Stimulated activated CD8-positive, alpha-beta memory T cell treated with anti-CD3 and anti-CD28 coated beads, Interleukin-12 subunit alpha, Interleukin-12 subunit beta, amount 100 ng/mL, for 4 hours (primary cell): ENCODE measurements around the gene KCNE1.
"Not testable (repeated sequence)": the region's sequence is repeated elsewhere in the genome, so short reads cannot be mapped to it uniquely, and the experiment has no call there.

ENCODE experiments used
- DNase-seq: peaks from one replicate; pipeline ENCODE4 v3.0.0-alpha.2; 2020; ENCODE audit warnings: low read depth

Gene KCNE1

GRCh38 chr21:34511787-34512455 is at the start of gene KCNE1:
Gene KCNE1, minus strand, starts transcription at chr21:34512210. Its CDS starts 62,576 bp downstream, at chr21:34449634.
- no peak for DNase-seq

GRCh38 chr21:34561806-34562205 is 49.8 kb upstream of the KCNE1 start:
- no peak for DNase-seq

DNA sequence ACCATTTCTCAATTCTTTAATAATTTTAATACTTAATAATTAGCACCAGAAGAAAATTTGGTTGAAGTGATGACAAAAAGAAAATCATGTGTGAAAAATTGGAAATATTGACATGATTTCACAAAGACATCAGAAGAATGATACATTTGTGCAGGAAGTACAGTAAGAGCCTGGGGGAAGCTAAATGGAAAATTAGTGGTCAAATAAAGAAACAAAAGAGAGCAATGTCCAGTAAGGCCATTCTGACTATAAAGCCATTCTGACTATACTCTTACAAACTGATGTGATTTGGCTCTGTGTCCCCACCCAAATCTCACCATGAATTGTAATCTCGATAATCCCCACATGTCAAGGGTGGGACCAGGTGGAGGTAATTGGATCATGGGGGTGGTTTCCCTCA is 48.6 kb upstream of the KCNE1 start:
- no peak for DNase-seq

DNA sequence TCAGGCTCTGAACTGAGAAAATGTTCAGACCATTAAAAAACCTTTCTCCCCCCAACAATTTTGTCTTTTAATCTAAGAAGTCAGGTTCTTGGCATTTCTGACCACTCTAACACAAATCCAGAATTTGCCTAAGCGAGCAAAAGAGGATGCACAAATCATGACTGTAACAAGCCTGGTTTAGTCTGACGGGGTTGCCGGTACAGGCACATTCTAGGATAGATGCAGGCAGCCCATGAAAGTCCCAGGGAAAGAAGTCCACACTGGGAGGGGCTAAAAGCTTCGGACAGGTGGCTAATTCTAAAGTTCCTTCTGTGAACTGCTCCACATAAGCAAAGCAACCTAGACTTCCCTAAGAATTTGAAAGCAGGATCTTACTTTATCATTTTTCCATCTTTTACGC is 48.0 kb upstream of the KCNE1 start:
- DNase-seq = no peak

DNA sequence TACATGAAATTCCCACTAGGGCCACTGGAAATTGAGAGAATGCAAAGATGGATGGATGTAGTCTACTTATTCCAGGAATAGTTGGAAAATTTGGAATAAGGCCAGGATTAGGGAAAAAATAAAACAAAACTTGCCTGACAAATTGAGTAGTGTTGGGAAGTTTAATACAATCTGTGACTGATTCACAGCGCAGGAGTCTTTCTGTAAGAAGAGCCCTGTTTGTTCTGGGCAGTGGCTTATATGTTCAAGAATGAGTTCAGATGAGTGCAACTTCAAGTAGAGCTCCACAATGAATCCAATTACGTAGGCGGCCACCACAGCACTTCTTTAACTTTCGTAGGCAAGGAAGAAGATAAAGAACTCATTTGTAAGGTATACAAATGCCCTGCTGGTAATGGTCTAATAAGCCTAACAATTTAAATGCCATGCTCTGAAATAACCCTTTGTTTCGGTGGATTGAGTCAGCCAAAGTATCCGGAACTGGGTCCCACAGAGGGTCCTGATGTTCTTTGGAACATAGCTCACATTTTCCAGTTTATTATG is 47.1 kb upstream of the KCNE1 start:
- no peak for DNase-seq

- DNase-seq = no peak
Observed at GRCh38 chr21:34558166-34558565, 46.2 kb upstream of the KCNE1 start.

DNA sequence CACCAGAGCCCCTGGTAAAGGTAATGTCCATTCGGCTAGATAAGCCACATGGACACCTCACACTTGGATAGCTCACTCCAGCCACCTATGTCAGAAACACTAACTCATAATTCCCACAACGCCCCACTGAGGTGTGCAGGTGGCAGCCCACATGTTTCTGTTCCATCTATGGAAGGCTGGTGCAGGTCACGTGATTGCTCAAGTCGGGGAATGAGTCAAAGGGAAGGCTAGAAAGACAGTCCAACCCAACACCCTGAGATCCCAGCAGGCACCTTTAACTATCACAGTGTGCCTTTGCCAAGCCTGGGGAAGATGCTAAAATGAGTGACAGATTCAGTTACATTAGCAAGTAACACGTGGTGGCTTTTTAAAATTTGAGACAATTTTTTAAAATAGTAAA is 45.3 kb upstream of the KCNE1 start:
- no peak for DNase-seq

DNA sequence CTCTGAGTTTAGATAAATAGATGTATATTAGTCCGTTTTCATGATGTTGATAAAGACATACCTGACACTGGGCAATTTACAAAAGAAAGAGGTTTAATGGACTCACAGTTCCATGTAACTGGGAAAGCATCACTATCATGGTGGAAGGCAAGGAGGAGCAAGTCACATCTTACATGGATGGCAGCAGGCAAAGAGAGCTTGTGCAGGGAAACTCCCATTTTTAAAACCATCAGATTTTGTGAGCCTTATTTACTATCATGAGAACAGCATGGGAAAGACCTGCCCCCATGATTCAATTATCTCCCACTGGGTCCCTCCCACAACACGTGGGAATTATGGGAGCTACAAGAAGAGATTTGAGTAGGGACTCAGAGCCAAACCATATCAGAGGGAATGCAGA is 42.7 kb upstream of the KCNE1 start:
- not testable (repeated sequence) for DNase-seq

GRCh38 chr21:34554227-34554626 is 42.2 kb upstream of the KCNE1 start:
- DNase-seq = no peak

- DNase-seq = no peak
Observed at GRCh38 chr21:34553151-34553952, 41.3 kb upstream of the KCNE1 start.

GRCh38 chr21:34552360-34553098 is 40.5 kb upstream of the KCNE1 start:
- DNase-seq = no peak

DNA sequence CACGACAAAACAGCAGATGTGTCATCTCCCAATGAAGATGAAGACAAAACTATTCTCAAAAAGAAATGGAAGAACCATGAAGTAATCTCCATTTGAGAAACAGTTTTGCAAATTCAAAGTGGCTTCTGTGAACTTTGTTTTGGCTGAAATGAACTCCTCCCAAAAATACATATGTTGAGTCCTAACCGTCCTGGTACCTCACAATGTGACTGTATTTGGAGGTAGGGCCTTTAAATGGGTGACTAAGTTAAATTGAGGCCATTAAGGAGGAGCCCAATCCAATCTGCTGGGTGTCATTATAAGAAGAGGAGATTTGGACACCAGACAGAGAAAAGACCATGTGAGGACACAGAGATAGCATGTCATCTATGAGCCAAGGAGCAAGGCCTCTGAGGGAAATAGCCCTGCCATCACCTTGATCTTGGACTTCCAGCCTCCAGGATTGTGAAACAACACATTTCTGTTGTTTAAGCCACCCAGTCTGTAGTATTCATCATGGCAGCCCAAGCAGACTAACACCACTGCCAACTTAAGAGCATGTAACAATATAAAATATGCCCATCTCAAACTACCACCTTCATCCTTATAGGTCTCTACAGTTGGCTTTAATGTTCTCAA is 38.3 kb upstream of the KCNE1 start:
- no peak for DNase-seq

DNA sequence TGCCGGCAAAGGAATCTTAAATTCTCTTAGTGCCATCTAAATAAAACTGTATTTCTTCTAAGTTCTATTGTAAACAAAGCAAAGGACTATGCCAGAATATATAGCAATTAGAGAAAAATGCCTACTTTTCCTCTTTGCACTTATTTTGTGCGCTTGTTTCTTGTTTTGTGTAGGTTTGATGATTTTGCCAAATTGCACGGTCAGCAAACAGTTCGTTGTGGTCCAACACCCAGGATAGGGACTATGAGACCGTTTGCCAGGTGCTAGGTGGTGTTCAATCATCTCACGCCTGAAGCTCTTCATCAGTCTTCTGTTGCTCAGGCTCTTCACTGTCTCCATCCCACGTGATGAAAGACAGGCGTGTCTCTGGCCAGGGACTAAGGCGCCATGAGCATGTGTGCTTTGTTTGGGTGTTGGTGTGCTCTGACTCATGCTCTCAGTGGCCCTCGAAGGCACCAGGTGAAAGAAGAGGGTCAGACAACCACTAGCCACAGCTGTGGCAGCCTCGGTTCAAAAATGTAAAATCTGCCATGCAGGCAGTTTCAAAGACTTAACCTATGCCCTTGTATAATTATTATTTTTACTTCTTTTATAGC is 36.9 kb upstream of the KCNE1 start:
- no peak for DNase-seq

DNA sequence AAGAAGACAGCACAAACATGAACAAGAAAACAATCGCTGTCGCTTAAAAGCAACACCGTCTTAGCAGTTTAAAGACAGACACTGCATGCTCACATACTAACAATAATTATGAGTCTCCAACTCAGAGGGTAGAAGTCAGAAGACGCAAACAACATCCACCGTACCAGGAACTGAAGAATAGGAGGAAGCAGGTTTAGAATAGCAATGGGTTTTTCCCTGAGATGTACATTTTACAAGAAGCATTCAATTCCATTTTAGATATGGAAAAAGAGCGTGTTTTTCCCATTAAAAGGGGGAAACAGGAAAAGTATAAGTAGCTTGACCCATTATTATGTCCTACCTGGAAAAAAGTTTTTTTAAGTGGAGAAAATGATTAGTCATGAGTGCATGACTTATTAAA is 34.5 kb upstream of the KCNE1 start:
- no peak for DNase-seq

DNA sequence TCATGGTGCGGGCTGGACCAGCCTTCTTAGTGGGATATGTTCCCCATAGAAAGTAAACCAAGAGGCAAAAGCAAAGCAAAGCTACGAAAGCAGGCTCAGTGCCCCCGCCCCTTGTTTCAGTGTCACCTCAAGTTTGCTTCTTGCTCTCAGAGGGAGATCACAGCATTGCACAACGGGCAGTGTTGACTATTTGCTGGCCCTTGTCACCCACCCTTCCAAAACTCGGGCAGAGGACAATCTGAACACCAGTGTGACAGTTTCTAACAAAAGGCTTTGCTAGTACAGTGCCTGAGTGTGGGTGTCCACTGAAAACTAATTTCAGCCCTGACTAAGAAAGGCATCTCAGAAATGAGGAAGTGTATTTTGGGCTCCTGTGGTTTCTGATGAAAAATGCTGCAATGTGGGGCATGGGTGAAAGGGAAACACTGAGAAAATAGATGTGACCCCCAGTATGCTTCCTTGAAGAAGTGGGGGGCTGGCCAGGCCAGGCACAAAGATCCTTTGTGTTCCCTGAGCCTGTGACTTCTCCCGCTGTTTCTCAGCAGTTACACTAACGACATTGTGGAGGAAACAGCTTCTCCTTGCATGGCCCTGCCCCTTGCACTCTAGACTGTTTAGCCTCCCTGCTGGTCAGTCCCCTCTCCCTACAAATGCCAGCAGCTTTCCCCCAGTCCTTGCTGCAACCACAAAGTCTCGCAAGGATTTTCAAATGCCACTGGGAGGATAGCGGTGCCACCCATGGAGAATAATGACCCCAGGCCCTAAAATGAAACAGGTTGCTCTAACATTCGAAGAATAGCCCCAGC is 33.3 kb upstream of the KCNE1 start:
- no peak for DNase-seq

DNA sequence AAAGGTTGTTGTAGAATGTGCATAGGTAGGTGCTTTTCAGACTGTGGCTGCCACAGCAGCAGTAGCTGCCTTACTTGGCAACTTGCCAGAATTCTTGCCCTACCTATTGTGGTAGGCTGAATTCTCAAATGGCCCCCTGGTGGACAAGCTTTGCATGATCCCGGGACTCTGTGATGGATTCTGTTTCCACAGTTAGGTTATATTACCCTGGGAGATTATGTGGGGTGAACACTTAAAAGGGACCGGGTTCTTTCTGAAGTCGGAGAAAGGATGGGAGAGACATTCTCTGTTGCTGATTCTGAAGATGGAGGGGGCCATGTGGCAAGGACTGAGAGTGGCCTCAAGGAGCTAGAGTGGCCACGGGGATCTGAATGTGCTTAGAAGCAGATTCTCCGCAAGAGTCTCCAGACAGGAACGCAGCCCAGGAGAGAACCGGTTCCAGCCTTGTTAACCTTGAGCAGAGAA is 32.1 kb upstream of the KCNE1 start:
- no peak for DNase-seq

DNA sequence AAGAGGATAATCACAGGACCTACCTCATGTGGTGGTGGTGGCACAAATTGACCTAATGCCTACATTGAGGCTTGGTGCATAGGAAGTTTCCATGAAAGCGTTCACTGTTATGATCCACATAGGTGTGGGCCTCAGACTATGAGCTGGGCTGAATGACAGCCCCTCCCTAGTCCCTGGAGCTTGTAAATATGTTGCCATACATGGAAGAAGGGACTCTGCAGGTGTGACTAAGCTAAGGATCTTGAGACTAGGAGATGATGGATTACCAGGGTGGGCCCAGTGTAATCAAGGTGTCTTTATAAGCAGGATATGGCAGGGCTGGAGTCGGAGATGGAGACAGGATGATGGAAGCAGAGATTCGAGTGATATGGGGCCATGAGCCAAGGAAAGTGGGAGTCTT is 31.0 kb upstream of the KCNE1 start:
- DNase-seq = no peak

GRCh38 chr21:34540206-34540605 is 28.2 kb upstream of the KCNE1 start:
- DNase-seq = no peak

- no peak for DNase-seq
Observed at GRCh38 chr21:34537838-34538237, 25.8 kb upstream of the KCNE1 start.

DNA sequence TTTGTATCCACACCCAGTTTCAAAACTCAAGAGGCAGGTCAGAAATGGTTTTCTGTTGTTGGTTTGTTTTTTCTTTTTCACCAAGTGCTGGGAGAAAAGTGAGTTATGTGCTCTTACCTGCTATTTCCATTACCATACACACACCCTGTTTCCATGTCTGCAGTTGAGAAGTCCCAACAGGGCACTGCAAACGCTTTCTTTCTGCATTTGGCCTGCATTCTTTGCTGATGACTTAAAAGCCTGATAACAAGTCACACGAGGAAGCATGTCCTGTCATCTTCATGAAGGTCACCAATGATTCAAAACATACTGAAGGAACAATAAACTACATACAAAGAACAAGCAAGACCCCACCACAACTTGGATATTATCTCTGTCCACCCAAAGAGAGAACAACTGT is 24.8 kb upstream of the KCNE1 start:
- no peak for DNase-seq

GRCh38 chr21:34536311-34536710 is 24.3 kb upstream of the KCNE1 start:
- no peak for DNase-seq
